ENCODE data around the gene MYRFL.

The MYRFL gene

DNA sequence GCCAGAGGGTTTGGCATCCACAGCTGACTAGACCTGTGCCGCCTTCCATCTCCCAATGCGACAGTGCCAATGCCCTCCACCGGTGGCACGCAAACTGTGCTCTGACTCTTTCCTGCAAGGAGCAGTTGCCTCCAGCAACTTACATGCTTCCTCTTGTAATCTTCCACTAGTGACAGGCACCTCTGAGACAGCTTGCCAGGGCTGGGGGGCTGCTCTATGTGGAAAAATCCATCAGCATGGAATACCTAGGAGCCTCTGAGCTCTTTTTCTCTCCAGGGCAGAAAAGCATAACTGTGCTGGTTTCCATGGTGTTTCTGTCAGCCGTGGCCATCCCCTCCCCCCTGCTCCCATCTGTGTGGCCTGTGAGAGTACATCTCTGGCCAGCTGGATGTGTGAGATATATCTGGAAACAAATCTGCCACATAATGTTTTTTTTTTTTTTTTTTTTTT, 110.6 kb downstream of the MYRFL start:
- no peak for DNase-seq

DNA sequence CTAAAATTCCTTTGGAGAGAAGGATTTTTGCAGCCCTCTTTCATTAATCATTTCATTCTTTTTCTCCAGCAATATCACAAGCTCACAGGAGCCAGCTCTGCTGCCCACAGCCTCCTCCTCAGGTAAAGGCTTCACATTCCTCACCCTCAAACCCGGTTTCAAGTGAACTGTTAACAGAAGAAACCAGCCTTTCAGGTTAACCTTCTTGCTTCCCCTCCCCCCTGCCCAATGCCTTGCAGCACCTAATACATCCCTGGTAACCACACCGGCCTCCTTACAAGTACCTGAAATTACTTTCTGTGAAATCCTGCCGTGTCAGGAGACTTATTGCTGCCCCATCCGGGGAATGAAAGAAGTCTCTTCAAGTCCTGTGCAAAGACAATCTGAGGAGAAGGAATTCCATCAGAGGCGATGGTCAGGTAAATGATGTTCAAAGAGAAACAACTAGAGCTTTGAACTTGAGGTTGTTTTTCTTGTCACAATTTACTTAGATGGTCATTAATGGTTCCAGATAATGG, 111.2 kb downstream of the MYRFL start:
- DNase-seq: no peak

DNA sequence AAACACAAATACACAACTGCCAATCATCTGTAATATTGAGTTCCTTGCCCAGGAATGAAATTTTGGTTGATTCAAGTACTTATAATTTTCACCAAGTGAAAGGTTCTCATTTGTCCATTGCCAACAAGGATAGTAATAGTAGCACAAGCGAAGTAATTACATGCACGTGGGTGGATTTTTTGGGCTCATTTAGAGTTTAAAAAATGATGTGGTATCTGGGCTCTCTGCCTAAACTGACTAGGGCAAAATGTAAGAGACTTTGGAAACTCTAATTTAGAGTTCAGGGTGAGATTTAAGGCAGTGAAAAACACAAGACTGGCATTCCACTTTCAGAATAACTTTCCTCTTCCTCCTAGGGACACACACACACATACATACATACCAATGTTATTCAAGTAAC, 111.7 kb downstream of the MYRFL start:
- DNase-seq: no peak

DNA sequence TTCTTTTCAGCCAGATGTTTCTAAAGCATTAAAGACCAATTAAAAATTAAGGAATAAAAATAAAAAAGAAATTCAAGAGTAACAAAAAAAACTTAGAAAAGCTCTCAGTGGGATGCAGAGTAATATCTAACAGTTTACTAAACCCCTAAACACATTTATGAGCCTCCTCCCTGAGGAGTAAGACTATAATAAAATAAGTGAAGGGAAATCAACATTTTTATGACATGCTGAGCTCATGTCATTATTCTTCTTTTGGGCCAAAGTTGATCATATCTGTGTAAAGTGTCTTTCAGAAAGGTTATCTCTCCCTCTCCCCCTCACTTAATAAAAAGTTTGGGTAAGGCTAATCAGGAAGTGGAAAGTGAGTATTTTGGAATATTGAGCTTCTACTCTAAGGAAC, 122.1 kb downstream of the MYRFL start:
- no peak for DNase-seq

DNA sequence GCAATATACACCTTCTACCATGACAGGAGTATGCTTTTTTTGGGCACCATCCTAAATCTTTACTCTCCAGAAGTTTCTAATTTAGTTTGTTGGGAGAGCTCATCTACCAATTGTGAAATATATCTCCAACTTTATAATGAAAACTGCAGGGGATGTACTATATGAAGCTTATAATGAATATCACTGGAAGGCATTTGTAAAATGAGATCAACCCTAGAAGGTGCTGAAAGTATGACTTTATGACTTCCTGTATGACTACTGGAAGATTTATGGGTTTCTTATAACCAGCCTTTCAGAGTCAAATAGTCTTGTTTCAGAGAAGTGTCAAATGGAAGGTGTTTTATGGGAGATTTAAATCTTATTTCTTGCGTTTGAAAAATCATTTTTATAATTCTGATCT, 122.9 kb downstream of the MYRFL start:
- no peak for DNase-seq

DNA sequence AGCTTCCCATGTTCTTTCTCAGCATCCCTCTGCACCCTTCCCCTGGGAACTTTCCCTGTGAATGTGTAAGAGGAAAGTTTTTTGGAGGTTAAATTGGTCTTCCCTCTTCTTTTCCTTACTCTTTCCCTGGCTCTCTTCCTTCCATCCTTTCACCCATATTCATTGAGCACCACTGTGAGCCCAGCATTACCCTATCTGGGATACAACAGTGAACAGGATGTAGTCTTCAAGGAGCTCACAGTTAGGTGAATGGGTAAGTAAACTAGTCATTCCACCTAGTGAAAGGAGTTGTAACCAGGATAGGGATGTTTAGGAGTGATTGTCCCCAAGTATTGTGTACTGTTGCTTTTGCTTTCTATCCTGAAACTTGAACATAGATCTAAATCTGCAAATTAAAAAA, 123.8 kb downstream of the MYRFL start:
- no peak for DNase-seq

DNA sequence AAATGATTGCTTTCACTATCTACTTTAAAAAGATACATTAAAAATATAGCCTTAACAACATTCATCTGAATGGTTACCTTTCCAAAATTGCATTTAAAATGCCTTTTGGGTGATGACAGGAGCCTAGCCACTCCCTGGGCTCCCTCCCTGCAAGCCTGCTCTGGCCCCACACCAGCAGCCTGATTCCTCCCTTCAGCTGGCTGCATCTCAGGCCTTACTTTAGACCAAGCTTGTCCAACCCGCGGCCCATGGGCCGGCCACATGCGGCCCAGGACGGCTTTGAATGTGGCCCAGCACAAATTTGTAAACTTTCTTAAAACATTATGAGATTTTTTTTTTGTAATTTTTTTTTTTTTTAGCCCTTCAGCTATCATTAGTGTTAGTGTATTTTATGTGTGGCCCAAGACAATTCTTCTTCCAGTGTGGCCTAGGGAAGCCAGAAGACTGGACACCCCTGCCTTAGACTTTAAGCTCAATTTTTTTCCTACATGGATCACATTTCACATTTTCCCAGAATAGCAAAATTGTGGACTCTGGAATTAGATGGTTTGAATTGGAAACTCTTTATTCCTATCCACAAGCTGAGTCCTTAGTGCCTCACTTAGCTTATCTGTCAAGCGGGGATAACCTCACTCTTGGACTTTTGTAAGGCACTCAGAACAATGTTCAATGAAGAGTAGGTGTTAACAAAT, 124.4 kb downstream of the MYRFL start:
- DNase-seq: no peak

DNA sequence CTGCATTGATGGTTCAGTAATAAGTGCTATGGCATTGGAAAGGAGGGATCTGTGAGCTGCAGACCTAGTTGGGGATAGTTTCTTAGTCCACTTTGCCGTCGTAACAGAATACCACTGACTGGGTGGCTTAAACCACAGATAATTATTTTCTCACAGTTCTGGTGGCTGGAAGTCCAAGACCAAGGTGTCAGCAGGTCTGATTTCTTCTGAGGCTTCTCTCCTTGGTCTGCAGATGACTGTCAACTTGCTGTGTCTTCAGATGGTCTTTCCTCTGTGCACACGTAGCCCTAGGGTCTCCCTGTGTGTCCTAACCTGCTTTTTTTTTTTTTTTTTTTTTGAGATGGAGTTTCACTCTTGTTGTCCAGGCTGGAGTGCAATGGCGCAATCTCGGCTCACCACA, 126.1 kb downstream of the MYRFL start:
- no peak for DNase-seq

DNA sequence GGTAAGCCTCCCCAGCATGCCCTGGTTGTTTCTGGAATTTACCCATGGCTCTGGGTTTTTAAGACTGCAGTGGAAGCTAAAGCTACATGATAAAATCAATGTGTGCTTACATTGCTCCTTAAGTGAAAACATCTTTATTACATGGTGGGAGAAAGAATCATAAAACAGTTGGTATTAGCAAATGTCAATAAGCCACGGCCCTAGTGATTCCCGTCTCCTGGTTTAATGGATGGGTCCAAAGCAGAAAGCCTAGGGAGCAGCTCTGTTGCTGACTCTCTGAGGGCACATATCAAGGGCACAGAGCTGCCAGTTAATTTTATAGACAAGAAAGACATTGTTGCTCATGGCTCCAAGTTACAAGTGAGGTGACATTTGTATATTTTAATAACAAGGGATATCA, 127.9 kb downstream of the MYRFL start:
- DNase-seq: no peak

DNA sequence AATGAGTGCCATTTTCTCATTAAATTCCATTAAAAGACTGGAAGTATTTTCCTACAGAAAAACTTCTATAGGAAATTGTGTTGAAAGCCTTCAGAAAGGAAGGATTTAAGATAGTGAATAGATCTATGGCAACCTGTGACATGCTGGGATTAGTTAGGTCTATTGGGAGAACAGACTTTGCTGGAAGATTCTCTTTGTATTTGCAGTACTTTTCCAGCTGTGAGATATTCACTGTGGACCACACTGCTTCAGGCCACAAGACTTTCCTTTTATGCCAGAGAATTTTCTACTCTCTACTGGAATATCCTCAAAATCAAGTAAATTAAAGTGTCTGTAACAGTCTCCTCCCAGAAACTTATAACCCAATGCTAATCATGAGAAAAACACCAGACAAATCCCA, 136.2 kb downstream of the MYRFL start:
- no peak for DNase-seq

DNA sequence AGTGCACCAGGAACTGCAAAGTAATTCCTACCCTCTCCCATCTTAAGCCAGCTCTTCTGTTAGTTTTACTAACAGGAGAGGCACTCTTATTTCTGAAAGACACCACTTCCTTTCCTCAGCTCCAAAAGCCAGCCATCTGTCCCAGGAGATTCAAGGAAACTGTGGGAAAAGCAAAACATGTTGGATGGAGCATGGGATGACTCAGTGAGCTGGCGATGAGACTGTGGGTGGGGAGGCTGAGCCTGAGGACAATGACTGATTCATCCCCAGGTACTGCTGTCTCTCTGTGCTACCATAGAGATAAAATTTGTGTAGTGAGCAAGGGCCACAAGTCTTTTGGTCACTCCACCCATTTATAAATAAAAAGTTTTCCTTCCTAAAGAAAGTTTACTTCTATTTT, 141.4 kb downstream of the MYRFL start:
- DNase-seq: no peak

DNA sequence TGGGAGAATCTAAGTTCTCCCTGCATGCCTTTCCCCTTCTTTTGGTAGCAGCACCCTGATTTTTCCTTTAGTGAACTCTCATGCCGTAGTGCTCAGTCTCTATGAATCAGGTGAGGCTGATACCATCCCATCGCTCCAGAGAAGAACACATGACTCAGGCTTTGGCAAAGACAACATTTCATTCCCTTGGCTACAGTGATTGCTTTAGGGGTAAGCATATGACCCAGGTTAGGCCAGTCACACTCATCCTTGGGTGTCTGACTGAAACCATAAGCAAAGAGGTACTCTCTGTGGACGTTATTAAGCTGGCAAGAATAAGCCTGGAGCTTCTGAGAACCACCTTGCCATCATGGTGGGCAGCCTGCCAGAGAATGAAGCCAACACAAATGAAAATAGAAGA, 141.8 kb downstream of the MYRFL start:
- no peak for DNase-seq

DNA sequence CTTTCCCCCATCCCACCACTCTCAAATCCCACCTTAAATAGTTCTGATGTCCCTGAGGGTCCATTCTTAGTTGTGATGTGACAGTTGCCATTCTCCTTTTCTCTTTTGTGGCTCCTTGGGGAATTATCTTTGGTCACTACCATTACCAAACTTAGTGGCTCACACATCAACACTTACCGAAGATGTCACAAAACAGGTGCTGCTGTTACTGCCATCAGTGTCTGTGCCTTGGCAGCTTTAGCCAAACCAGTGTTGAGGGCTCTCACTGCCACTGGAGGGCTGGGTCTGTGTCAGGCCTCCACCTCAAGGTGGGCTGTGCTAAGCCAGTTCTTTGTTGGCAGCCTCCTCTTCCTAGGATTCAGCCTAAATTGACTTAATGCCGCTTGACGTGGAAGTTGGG, 144.0 kb downstream of the MYRFL start:
- no peak for DNase-seq

DNA sequence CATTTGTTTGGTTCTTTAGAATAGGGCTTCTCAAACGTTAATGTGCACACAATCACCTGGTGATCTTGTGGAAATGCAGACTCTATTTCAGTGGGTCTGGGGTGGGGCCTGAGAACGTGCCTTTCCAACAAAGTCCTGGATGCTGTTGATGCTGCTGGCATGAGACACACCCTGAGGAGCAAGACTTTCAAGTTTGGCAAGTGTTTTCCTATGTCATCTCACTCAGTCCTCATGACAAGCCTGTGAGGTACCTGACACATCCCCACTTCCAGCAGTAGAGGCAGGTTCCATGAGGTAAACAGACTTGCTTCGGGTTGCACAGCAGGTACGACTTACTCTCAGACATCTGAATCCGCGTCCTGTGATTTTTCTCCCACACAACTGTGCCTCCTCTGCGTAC, 147.1 kb downstream of the MYRFL start:
- no peak for DNase-seq

DNA sequence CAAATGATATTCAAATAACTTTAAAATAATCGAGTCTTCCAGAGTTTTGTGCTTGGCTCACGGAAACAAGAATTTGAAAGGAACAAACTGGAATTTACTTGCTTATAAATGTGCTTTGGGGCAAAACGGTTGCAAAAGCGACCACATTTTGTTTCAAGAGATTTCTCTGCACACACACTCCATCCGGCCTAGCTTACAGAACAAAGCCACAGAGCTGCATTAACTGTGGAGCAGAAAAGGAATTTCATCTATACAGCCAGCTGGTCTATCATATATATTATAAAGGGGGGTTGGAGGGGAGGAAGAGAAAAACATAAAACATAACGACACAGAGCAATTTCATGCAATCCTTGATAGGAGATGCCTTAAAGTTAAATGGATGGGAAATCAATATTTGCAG, 153.0 kb downstream of the MYRFL start:
- DNase-seq: no peak

DNA sequence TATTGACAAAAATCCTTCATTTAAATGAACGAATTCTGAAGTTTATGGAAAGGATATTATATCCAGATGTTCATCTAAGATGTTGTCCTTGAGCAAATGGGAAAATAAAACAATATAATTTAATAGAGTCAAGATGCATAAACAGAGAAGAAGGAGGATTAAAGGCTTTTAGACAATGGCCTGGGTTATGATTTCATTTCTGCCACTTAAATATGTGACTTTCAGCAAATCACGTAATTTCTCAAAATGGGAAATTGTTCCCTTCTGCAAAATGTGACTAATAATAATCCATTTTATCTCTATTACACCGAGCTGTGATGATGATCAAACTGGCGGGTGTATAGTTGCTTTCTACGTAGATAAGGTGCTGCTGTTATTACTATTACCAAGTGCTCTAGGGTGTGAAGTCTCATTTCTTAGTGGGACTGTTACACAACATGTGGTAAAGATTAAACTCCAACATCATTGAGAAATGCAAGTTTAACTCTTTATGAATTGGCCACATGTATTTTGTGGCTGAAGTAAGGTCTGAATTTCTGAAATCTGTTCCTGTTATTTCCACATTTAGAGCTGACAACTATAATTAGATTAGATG, 157.0 kb downstream of the MYRFL start:
- no peak for DNase-seq

DNA sequence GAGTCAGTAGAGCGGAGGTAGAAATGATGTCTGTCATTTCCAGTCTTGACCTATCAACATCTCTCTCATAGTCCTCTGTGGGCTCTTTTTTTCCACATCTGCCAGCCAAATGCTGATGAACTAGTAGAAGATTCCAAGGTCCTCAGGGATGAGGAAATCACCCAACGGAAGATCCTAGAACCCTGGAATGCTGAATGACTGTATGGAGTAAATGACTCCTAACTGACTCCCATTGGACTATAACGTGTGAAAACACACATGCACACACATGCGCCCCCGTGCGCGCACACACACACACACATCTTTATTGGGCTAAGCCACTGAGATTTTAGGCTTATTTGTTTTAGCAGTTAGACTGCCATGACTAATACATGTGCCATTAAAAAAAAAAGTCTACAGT, 159.2 kb downstream of the MYRFL start:
- no peak for DNase-seq

DNA sequence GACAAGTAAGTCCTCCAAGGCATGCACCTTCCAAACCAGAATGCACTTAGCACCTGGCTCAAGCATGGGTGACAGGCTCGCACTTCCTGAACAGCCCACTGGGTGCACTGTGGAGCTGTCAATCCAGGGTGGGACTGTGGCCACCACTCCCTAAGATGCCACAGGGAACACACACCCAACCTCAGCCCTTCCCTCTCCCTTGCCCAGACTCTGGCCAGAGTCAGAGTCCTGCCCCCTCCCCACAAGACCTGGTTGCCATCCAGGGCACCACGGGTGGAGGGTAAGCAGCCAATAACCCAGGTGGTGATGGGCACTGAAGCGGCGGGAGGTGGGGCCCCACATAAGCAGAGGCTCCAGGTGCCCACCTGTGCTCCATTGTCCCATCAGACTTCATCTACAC, 160.6 kb downstream of the MYRFL start:
- peak; percentile 18 for DNase-seq

DNA sequence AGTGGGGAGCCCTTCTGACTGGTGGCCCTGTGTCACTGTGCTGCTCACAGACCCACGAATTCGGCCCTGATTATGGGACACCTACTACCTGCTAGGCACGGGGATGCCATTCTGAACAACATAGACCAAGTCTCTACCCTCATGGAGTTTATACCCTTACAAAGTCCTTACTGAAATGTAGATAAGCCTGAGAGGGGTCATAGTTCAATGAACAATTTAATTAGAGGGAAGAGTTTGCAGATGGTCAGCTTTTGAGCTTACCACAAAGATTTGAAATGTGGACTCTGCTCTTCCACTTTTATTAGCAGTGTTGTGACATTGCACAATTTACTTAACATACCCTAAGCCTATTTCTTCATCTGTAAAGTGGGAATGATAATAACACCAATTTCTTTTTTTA, 161.1 kb downstream of the MYRFL start:
- no peak for DNase-seq

DNA sequence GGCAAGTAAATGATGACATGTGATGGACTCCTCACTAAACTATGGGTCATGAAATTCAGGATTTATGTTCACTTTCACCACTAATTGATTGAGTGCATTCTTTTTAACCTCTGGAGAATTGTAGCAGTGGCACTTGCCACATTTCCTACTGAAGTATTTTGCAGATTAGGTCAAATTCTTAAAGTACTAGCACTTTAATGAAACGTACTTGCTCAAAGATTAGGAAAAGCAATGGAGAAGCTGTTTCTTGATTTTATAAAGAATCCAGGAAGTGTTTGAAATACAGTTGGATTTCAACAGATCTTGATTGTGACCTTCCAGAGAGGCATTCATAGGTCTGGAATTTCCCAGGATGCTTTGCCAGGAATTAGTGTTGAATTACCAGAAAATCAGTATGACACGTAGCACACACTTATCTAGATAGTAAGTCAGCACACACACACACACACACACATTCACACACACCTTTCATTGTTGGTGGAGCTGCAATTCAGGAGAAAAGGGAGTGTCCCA, 162.6 kb downstream of the MYRFL start:
- DNase-seq: no peak

DNA sequence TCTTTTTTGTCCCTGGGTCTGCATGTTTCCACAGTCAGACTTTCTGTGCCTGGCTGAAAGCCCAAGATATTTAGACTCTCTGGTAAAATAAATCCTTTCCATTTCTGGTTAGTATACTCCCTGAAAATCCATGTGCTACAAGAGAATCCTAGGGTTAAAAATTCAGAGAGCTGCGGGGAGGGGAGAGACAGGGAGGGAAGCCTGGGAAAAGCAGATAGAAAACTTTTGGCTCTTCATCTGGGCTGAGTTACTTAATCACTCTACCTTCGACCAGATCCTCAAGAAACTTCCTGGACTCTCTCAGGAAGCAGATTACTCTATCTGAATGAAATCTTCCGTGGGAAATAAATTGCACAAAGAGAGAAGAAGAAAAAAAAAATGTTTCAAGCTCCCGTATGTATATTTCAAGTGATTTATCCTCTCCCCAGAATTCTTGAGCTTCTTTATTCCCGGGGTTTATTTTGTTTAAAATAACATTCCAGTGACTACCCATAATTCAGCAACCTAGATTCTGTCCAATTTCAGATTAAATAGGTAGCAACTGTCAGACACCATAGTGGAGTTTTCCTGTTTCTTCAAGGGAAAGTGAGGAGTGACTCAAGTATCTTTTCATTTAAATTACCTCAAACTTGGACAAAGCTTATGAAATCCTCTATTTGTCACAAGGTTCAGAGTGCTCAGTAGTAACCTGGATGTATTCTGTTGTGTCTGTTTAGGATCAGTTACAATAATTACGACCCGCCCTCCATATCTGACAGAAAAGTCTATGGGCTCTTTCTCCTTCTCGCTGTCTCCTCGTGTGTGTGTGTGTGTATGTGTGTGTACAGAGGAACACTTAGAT, 163.7 kb downstream of the MYRFL start:
- no peak for DNase-seq

DNA sequence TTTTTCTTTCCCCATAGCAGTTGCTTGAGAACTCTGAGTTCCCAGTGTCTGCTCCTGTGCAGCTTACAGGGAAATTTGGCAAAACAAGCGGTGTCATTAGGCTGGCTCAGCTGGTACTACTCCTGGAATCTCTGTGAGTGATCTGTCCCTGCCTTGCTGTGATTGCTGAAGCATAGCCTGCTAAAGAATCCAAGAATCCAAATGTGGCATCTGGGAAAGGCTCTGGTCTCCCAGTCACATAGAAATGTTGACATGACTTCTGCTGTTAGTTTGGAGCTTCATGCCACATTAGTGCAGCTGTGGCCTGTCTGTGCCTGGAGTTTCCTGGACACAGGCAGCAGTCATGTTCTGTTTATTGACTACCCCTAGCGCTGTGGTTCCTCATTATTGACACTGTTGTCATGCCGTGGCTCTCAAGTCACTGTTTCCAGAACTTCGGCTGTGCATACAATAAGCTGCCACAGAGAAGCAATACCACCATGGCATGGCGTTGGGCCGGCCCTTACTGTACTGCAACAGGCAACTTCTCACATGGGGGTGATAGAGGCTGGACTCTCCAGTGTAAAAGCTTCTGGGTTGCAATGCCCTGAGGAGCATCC, 166.8 kb downstream of the MYRFL start:
- no peak for DNase-seq

DNA sequence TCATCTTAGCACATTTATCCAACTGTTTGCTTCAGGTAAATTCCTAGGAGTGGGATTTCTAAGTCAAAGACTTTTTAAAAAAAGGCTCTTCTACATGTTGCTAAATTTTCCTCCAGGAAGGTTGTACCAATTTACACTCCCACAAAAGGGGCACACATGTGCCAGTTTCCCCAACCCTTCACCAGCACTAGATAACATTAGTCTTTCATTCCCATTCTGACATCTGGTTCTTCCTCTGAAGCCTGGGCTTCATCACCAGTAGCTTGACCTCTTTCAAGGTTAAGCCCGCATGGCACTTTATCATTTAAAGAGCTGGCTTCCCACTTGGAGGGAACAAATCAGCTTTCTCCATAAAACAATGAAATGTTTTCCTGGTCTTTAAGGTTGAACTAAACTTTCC, 168.4 kb downstream of the MYRFL start:
- DNase-seq: no peak
